Vagina (tissue), 2 donors: ENCODE data around the gene CDK6.

Experiments
- POLR2A ChIP-seq, 2 donors: fragments of 450-650 bp; IDR thresholded peaks; one replicate each; pipeline ENCODE4 v1.6.1; 2017; ENCODE audit warnings: antibody characterized with exemption in 2 of 2, mild to moderate bottlenecking in 2 of 2, moderate library complexity in 2 of 2
- TF ChIP-seq, protein P1 (sequence below), 3 experiments: fragments of 450-650 bp in 2 of 3; fragments of 200-600 bp in 1 of 3; sonication (generic) in 1 of 3; IDR thresholded peaks; one replicate each; pipeline ENCODE4 v1.5.1; 2017 to 2019; ENCODE audit warnings: antibody characterized with exemption in 3 of 3, mild to moderate bottlenecking in 2 of 3, moderate library complexity in 2 of 3

DNA sequence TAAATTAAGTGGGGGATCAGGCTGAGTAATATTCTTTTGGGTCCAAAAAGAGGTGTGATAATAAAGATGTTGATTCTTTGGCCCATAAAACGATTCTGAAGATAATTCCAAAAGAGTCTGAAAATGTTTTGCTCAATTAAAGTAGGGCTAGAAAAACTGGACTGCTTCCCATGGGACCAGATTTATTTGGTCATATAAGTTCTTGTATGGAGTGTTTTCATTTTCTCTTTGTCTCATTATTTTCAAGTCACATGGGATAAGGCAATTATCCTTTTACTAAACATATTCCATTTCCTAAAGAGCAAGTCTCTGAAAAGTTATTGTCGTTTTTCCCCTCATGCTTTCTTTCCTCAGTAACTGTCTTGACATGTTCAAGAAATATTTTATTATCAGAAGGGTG lies 41.5 kb downstream of the CDK6 start:
- TF ChIP-seq POLR2A (IDR thresholded peaks at IDR 0.05) = no peak
- TF ChIP-seq, protein P1, sequence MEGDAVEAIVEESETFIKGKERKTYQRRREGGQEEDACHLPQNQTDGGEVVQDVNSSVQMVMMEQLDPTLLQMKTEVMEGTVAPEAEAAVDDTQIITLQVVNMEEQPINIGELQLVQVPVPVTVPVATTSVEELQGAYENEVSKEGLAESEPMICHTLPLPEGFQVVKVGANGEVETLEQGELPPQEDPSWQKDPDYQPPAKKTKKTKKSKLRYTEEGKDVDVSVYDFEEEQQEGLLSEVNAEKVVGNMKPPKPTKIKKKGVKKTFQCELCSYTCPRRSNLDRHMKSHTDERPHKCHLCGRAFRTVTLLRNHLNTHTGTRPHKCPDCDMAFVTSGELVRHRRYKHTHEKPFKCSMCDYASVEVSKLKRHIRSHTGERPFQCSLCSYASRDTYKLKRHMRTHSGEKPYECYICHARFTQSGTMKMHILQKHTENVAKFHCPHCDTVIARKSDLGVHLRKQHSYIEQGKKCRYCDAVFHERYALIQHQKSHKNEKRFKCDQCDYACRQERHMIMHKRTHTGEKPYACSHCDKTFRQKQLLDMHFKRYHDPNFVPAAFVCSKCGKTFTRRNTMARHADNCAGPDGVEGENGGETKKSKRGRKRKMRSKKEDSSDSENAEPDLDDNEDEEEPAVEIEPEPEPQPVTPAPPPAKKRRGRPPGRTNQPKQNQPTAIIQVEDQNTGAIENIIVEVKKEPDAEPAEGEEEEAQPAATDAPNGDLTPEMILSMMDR (IDR thresholded peaks at IDR 0.05) = no peak
